AG04449 (cell line): ENCODE measurements around the gene PARP11.
A peak's percentile ranks its signal among the peaks of the same experiment; 100 is the strongest.

Experiments
- CTCF ChIA-PET: fragments of 350-600 bp; formaldehyde crosslinking; extraction: SDS; loops from one replicate; lab custom pipeline; 2021; ENCODE audit warnings: antibody characterized with exemption; lab: Yijun Ruan, JAX
- POLR2A ChIA-PET: fragments of 400-600, 350-600 bp; formaldehyde crosslinking; extraction: SDS; loops from one replicate; lab custom pipeline; 2020; ENCODE audit warnings: antibody characterized with exemption, inconsistent platforms; lab: Yijun Ruan, JAX
- DNase-seq: peaks from one replicate; pipeline ENCODE4 v3.0.0-alpha.2; 2010; ENCODE audit warnings: low read depth, low spot score
- H3K4me3 ChIP-seq: 2 replicates; pipeline ENCODE4 v1.5.1; 2011; ENCODE audit warnings: low read depth, mild to moderate bottlenecking, control low read depth, low read length
- TF ChIP-seq, protein P1 (sequence below): IDR thresholded peaks from one replicate; pipeline ENCODE4 v1.5.1; 2011; ENCODE audit warnings: mild to moderate bottlenecking, moderate library complexity, low read length, control low read depth, inconsistent platforms; ENCODE audit not compliant: insufficient read depth; ENCODE audit errors: missing control alignments

The PARP11 gene

GRCh38 chr12:3891201-3891600, 18.0 kb upstream of the PARP11 start:
- no peak for DNase-seq
- CTCF ChIA-PET: interaction anchor here (3.1 kb wide), 1 partner anchor 386 kb away, joined by 21 read pairs; no protein-coding TSS in a partner anchor
- TF ChIP-seq, protein P1, sequence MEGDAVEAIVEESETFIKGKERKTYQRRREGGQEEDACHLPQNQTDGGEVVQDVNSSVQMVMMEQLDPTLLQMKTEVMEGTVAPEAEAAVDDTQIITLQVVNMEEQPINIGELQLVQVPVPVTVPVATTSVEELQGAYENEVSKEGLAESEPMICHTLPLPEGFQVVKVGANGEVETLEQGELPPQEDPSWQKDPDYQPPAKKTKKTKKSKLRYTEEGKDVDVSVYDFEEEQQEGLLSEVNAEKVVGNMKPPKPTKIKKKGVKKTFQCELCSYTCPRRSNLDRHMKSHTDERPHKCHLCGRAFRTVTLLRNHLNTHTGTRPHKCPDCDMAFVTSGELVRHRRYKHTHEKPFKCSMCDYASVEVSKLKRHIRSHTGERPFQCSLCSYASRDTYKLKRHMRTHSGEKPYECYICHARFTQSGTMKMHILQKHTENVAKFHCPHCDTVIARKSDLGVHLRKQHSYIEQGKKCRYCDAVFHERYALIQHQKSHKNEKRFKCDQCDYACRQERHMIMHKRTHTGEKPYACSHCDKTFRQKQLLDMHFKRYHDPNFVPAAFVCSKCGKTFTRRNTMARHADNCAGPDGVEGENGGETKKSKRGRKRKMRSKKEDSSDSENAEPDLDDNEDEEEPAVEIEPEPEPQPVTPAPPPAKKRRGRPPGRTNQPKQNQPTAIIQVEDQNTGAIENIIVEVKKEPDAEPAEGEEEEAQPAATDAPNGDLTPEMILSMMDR: no peak

DNA sequence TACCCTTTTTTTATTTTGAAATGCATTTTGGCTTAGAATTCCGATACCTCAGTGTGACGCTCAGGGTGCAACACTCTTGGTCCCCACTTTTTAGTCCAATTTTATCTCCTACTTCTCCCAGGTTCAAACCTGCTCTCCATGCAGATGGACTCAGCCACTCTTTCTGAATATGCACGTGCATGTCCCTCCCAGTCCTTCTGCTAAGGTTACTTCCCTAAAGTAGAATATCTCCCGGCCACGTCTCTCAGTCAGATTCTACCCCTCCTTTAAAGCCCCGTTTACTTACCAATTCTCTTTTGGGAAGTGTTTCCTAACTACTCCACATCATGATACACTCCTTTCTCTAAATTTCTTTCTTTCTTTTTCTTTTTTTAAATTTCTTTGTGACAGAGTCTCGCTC, 15.5 kb upstream of the PARP11 start:
- ChIA-PET POLR2A (no interaction called here), CTCF (interaction anchor here (1.5 to 8.0 kb wide), 5 partner anchors 13 to 588 kb away, joined by 4 to 241 read pairs (median 9); partner anchors contain the start of gene CCND2)

More at GRCh38 chr12:3891201-3891600, 18.0 kb upstream of the PARP11 start:
- POLR2A ChIA-PET: no interaction called here
- no peak overlapping the region for H3K4me3 ChIP-seq

GRCh38 chr12:3885277-3886094, 12.3 kb upstream of the PARP11 start:
- DNase-seq: no peak
- peak overlapping the region; percentile 38 for H3K4me3 ChIP-seq
- POLR2A ChIA-PET: no interaction called here
- TF ChIP-seq, protein P1: peak; percentile 54
- CTCF ChIA-PET: interaction anchor here (0.6 to 8.0 kb wide), 30 partner anchors 8 to 656 kb away, joined by 3 to 241 read pairs (median 4); partner anchors contain the start of genes CCND2 and PARP11

More for the DNA sequence above, 15.5 kb upstream of the PARP11 start:
- no peak overlapping the region for H3K4me3 ChIP-seq
- no peak for DNase-seq
- TF ChIP-seq, protein P1: no peak

- ChIA-PET POLR2A (no interaction called here), CTCF (interaction anchor here (1.0 to 8.0 kb wide), 22 partner anchors 9 to 656 kb away, joined by 3 to 241 read pairs (median 5); partner anchors contain the start of genes CCND2 and PARP11)
- TF ChIP-seq, protein P1: no peak
- DNase-seq: no peak
- no peak overlapping the region for H3K4me3 ChIP-seq
Observed at GRCh38 chr12:3884671-3885070, 11.5 kb upstream of the PARP11 start.

- CTCF ChIA-PET: interaction anchor here (0.7 to 8.0 kb wide), 7 partner anchors 7 to 392 kb away, joined by 3 to 241 read pairs (median 12); partner anchors contain the start of gene CCND2
- TF ChIP-seq, protein P1: peak; percentile 4
- no peak overlapping the region for H3K4me3 ChIP-seq
- POLR2A ChIA-PET: interaction anchor here (1.4 kb wide), 1 partner anchor 10 kb away, joined by 5 read pairs; the partner anchor contains the start of gene PARP11
- DNase-seq: no peak
Observed at GRCh38 chr12:3882896-3883564, 9.8 kb upstream of the PARP11 start.
